Activated T-cell treated with anti-CD3 and anti-CD28 coated beads, Interleukin-2, amount 50 U/mL, for 4 hours (primary cell): ENCODE results near the gene ZNF836. TPM values are rescaled to one million over a fixed set of nuclear protein-coding genes. Genes with fewer than 3 reads are reported as not detected.

ENCODE experiments used
- ATAC-seq, 2 donors: fragments of 200-7000 bp; cut with Tn5 transposase; one replicate each; pipeline ENCODE4 v1.10.0; 2021
- DNase-seq: peaks from one replicate; pipeline ENCODE4 v3.0.0-alpha.2; 2020
- H3K27me3 Mint-ChIP-seq: one replicate; pipeline ENCODE4 v1.8.0; 2021; ENCODE audit warnings: low read depth, mixed read lengths
- H3K36me3 Mint-ChIP-seq: one replicate; pipeline ENCODE4 v1.8.0; 2022; ENCODE audit warnings: mixed read lengths; ENCODE audit not compliant: insufficient read depth
- H3K4me1 Mint-ChIP-seq: one replicate; pipeline ENCODE4 v1.8.0; 2021; ENCODE audit warnings: low read depth, mixed read lengths
- H3K4me3 Mint-ChIP-seq: one replicate; pipeline ENCODE4 v1.8.0; 2021; ENCODE audit warnings: mild to moderate bottlenecking, moderate library complexity, mixed read lengths
- H3K9me3 Mint-ChIP-seq: one replicate; pipeline ENCODE4 v1.8.0; 2021; ENCODE audit warnings: mixed read lengths
- total RNA-seq, 3 donors: library from RNA; stranded (reverse); gene quantifications; one replicate each; pipeline ENCODE4 v1.2.1, GENCODE V29; 2021

Gene ZNF836
- total RNA-seq, 3 donors from 2014 or later = 2.0 to 4.3 (median 3.3) TPM

- Mint-ChIP-seq H3K36me3 (peaks cover 36% of the 10 kb centered on the region), H3K9me3 (no peaks in the 10 kb centered on the region), H3K27me3 (no peaks in the 10 kb centered on the region), H3K4me3 (no peak overlapping the region), H3K4me1 (peaks cover 75% of the 10 kb centered on the region)
- DNase-seq (no peak), ATAC-seq (no peak)
Observed at GRCh38 chr19:52196256-52196967, 25.0 kb upstream of the ZNF836 start.

- ATAC-seq = no peak
- H3K9me3 Mint-ChIP-seq = no peaks in the 10 kb centered on the region
- no peaks in the 10 kb centered on the region for H3K27me3 Mint-ChIP-seq
- H3K4me1 Mint-ChIP-seq = peaks cover 59% of the 10 kb centered on the region
- peak overlapping the region; percentile 95 for H3K4me3 Mint-ChIP-seq
- peaks cover 28% of the 10 kb centered on the region for H3K36me3 Mint-ChIP-seq
- no peak for DNase-seq
Observed at GRCh38 chr19:52191951-52192350, 20.5 kb upstream of the ZNF836 start.

- peaks cover 54% of the 10 kb centered on the region for H3K4me1 Mint-ChIP-seq
- peak overlapping the region; percentile 95 for H3K4me3 Mint-ChIP-seq
- ATAC-seq (no peak), DNase-seq (no peak)
- no peaks in the 10 kb centered on the region for H3K27me3 Mint-ChIP-seq
- peaks cover 23% of the 10 kb centered on the region for H3K36me3 Mint-ChIP-seq
- H3K9me3 Mint-ChIP-seq = no peaks in the 10 kb centered on the region
Observed at GRCh38 chr19:52191389-52191788, 20.0 kb upstream of the ZNF836 start.

GRCh38 chr19:52190487-52191293 is 19.3 kb upstream of the ZNF836 start:
- no peaks in the 10 kb centered on the region for H3K27me3 Mint-ChIP-seq
- H3K4me3 Mint-ChIP-seq = peak overlapping the region; percentile 95
- no peak for ATAC-seq
- peaks cover 47% of the 10 kb centered on the region for H3K4me1 Mint-ChIP-seq
- H3K36me3 Mint-ChIP-seq = peaks cover 22% of the 10 kb centered on the region
- H3K9me3 Mint-ChIP-seq = no peaks in the 10 kb centered on the region
- DNase-seq = no peak

GRCh38 chr19:52189735-52190486 is 18.5 kb upstream of the ZNF836 start, which contains the start of gene PPP2R1A:
Gene PPP2R1A (plus strand): TSS chr19:52190052. CDS start chr19:52190097, 45 bp downstream.
- ATAC-seq = peak; percentile 91 to 92
- Mint-ChIP-seq H3K4me1 (peaks cover 43% of the 10 kb centered on the region), H3K4me3 (peak within 1 kb of the TSS; percentile 95), H3K9me3 (no peaks in the 10 kb centered on the region), H3K36me3 (peaks cover 20% of the 10 kb centered on the region), H3K27me3 (no peaks in the 10 kb centered on the region)
- DNase-seq = peak; percentile 97

- H3K36me3 Mint-ChIP-seq = peaks cover 12% of the 10 kb centered on the region
- DNase-seq (no peak), ATAC-seq (no peak)
- peak overlapping the region; percentile 95 for H3K4me3 Mint-ChIP-seq
- H3K9me3 Mint-ChIP-seq = no peaks in the 10 kb centered on the region
- peaks cover 35% of the 10 kb centered on the region for H3K4me1 Mint-ChIP-seq
- H3K27me3 Mint-ChIP-seq = no peaks in the 10 kb centered on the region
Observed at GRCh38 chr19:52188822-52189734, 17.7 kb upstream of the ZNF836 start.

- Mint-ChIP-seq H3K27me3 (no peaks in the 10 kb centered on the region), H3K4me1 (peaks cover 22% of the 10 kb centered on the region), H3K4me3 (no peak overlapping the region), H3K36me3 (peaks cover 4% of the 10 kb centered on the region), H3K9me3 (no peaks in the 10 kb centered on the region)
- ATAC-seq (no peak), DNase-seq (no peak)
Observed at GRCh38 chr19:52187407-52187806, 16.0 kb upstream of the ZNF836 start.

- no peaks in the 10 kb centered on the region for H3K36me3 Mint-ChIP-seq
- no peak for DNase-seq
- no peaks in the 10 kb centered on the region for H3K9me3 Mint-ChIP-seq
- no peaks in the 10 kb centered on the region for H3K27me3 Mint-ChIP-seq
- no peak for ATAC-seq
- peaks cover 11% of the 10 kb centered on the region for H3K4me1 Mint-ChIP-seq
- no peak overlapping the region for H3K4me3 Mint-ChIP-seq
Observed at GRCh38 chr19:52176574-52176973, 5.2 kb upstream of the ZNF836 start.

GRCh38 chr19:52172347-52172746 is 926 bp upstream of the ZNF836 start:
- H3K4me3 Mint-ChIP-seq = peak overlapping the region; percentile 93
- H3K4me1 Mint-ChIP-seq = peaks cover 33% of the 10 kb centered on the region
- DNase-seq (no peak), ATAC-seq (no peak)
- H3K27me3 Mint-ChIP-seq = no peaks in the 10 kb centered on the region
- H3K9me3 Mint-ChIP-seq = no peaks in the 10 kb centered on the region
- H3K36me3 Mint-ChIP-seq = peaks cover 23% of the 10 kb centered on the region

GRCh38 chr19:52170863-52171320 is 529 bp downstream of the ZNF836 start:
- Mint-ChIP-seq H3K27me3 (no peaks in the 10 kb centered on the region), H3K9me3 (no peaks in the 10 kb centered on the region), H3K4me3 (peak overlapping the region; percentile 93), H3K4me1 (peaks cover 31% of the 10 kb centered on the region), H3K36me3 (peaks cover 29% of the 10 kb centered on the region)
- no peak for DNase-seq
- ATAC-seq = peak; percentile 22 to 23

GRCh38 chr19:52170304-52170703 is 1.1 kb downstream of the ZNF836 start:
- DNase-seq = no peak
- no peaks in the 10 kb centered on the region for H3K9me3 Mint-ChIP-seq

GRCh38 chr19:52155596-52156359 is 15.6 kb downstream of the ZNF836 start:
- ATAC-seq = no peak

More at GRCh38 chr19:52170304-52170703, 1.1 kb downstream of the ZNF836 start:
- ATAC-seq = peak in 1 of 2 donors; percentile 17
- Mint-ChIP-seq H3K27me3 (no peaks in the 10 kb centered on the region), H3K4me3 (peak overlapping the region; percentile 93), H3K4me1 (peaks cover 31% of the 10 kb centered on the region), H3K36me3 (peaks cover 32% of the 10 kb centered on the region)

GRCh38 chr19:52148256-52148655 is 23.2 kb downstream of the ZNF836 start:
- Mint-ChIP-seq H3K9me3 (peaks cover 33% of the 10 kb centered on the region), H3K36me3 (peaks cover 6% of the 10 kb centered on the region), H3K27me3 (no peaks in the 10 kb centered on the region), H3K4me3 (no peak overlapping the region), H3K4me1 (no peaks in the 10 kb centered on the region)
- ATAC-seq (no peak), DNase-seq (no peak)

More at GRCh38 chr19:52155596-52156359, 15.6 kb downstream of the ZNF836 start:
- Mint-ChIP-seq H3K27me3 (no peaks in the 10 kb centered on the region), H3K36me3 (peaks cover 65% of the 10 kb centered on the region), H3K9me3 (peaks cover 67% of the 10 kb centered on the region), H3K4me3 (no peak overlapping the region), H3K4me1 (no peaks in the 10 kb centered on the region)
- no peak for DNase-seq
